ENCODE measurements around the gene RBM10.

GRCh38 chrX:47232197-47232802, 87.3 kb downstream of the RBM10 start:
- TF ChIP-seq CTCF (conservative IDR thresholded peaks at IDR 0.05 in 1 of 2, IDR thresholded peaks at IDR 0.05 in 1 of 2; ENCODE audit: low read depth in 1 of 2, low read length in 2 of 2) (no peak), EZH2 (IDR thresholded peaks at IDR 0.05; ENCODE audit: low read length, missing control alignments) (no peak)

Measured in fibroblast of lung (primary cell).